T-cell (primary cell): ENCODE data around the gene NCOR2. TPM values are rescaled to one million over a fixed set of nuclear protein-coding genes. Genes with fewer than 3 reads are reported as not detected.

Experiments used
- ATAC-seq, 4 experiments: fragments of 200-7000 bp in 3 of 4; fragments of 150-1000 bp in 1 of 4; cut with Tn5 transposase; replicated peaks in 1 of 4; 1 replicate in 3 of 4; 2 replicates in 1 of 4; pipeline ENCODE4 v1.10.0; 2021; ENCODE audit warnings: moderate library complexity in 3 of 4, mild to moderate bottlenecking in 2 of 4, moderate number of reproducible peaks in 1 of 4
- CTCF ChIA-PET, 2 donors: fragments of 300-600 bp; sonication (Branson Sonifier 250); formaldehyde crosslinking; loops; one replicate each; lab custom pipeline; 2022; ENCODE audit warnings: antibody characterized with exemption in 2 of 2; lab: Charles Lee
- POLR2A ChIA-PET, 2 donors: fragments of 300-600 bp; sonication (Branson Sonifier 250); formaldehyde crosslinking; loops; one replicate each; lab custom pipeline; 2022; ENCODE audit warnings: antibody characterized with exemption in 2 of 2; lab: Charles Lee
- DNase-seq, 35 experiments: peaks; one replicate each; pipeline versions ENCODE4 v3.0.0 to v3.0.0-alpha.2; 2013 to 2023
- H3K27ac ChIP-seq: one replicate; pipeline ENCODE4 v1.5.1; 2013; ENCODE audit warnings: low read length
- H3K27me3 ChIP-seq, 2 experiments: replicated peaks in 1 of 2; 1 replicate in 1 of 2; 2 replicates in 1 of 2; pipeline versions ENCODE4 v1.6.1 to v1.7.0; 2013; ENCODE audit warnings: low read length in 1 of 2, mixed read lengths in 1 of 2; ENCODE audit not compliant: control insufficient read depth in 2 of 2, insufficient read depth in 2 of 2; ENCODE audit errors: extremely low read depth in 1 of 2
- H3K36me3 ChIP-seq, 2 donors: 1 replicate in 1 of 2; 2 replicates in 1 of 2; pipeline versions ENCODE4 v1.6.1 to v1.7.0; 2013; ENCODE audit warnings: low read length in 1 of 2; ENCODE audit not compliant: control insufficient read depth in 2 of 2, insufficient read depth in 1 of 2; ENCODE audit errors: extremely low read depth in 1 of 2
- H3K4me1 ChIP-seq, 2 experiments: 1 replicate in 1 of 2; 2 replicates in 1 of 2; pipeline versions ENCODE4 v1.6.1 to v1.7.0; 2013; ENCODE audit warnings: low read length in 2 of 2, mixed read lengths in 1 of 2; ENCODE audit not compliant: insufficient read depth in 2 of 2, control insufficient read depth in 1 of 2; ENCODE audit errors: extremely low read depth in 1 of 2
- H3K4me3 ChIP-seq, 2 donors: 1 replicate in 1 of 2; 2 replicates in 1 of 2; pipeline versions ENCODE4 v1.5.1 to v1.7.0; 2013; ENCODE audit warnings: mild to moderate bottlenecking in 2 of 2, low read length in 1 of 2, moderate library complexity in 1 of 2; ENCODE audit not compliant: control insufficient read depth in 1 of 2; ENCODE audit errors: extremely low read depth in 1 of 2
- H3K9me3 ChIP-seq: 2 replicates; pipeline ENCODE4 v1.7.0; 2013
- H3K27ac Mint-ChIP-seq, 2 donors: one replicate each; pipeline ENCODE4 v1.8.0; 2020 to 2021; ENCODE audit warnings: mild to moderate bottlenecking in 2 of 2, mixed read lengths in 2 of 2
- H3K27me3 Mint-ChIP-seq, 2 donors: one replicate each; pipeline ENCODE4 v1.8.0; 2021 to 2022; ENCODE audit warnings: mixed read lengths in 2 of 2
- H3K36me3 Mint-ChIP-seq: one replicate; pipeline ENCODE4 v1.8.0; 2021; ENCODE audit warnings: mixed read lengths
- H3K4me1 Mint-ChIP-seq, 3 donors: one replicate each; pipeline ENCODE4 v1.8.0; 2020 to 2022; ENCODE audit warnings: mixed read lengths in 3 of 3, mild to moderate bottlenecking in 1 of 3
- H3K4me3 Mint-ChIP-seq, 3 donors: one replicate each; pipeline ENCODE4 v1.8.0; 2020 to 2022; ENCODE audit warnings: mild to moderate bottlenecking in 3 of 3, mixed read lengths in 3 of 3, moderate library complexity in 3 of 3
- H3K9me3 Mint-ChIP-seq, 3 donors: one replicate each; pipeline ENCODE4 v1.8.0; 2020 to 2022; ENCODE audit warnings: mixed read lengths in 3 of 3
- WGBS: methylation state at CpG from one replicate; pipeline ENCODE4 v1.1.5; 2013; ENCODE audit warnings: missing lambda C conversion rate; ENCODE audit not compliant: insufficient coverage; 5-methylcytosine and 5-hydroxymethylcytosine counted together
- total RNA-seq, 35 experiments: library from RNA in 6 of 35; stranded (reverse) in 6 of 35; fragments of 120-200 nt in 1 of 35; gene quantifications; one replicate each; pipeline versions ENCODE4 v1.2.1 to v1.2.4 and lab custom pipeline; 2013 to 2026

Gene NCOR2
- total RNA-seq, 5 donors from 2014 or later (not counting 1 experiment from before 2014, with no cell fraction given) = 108 to 140 (median 127) TPM

GRCh38 chr12:124567673-124568373 is 411 bp upstream of the NCOR2 start:
- Histone ChIP-seq H3K9me3 (no peaks in the 10 kb centered on the region), H3K27me3 (no peaks in the 10 kb centered on the region), H3K36me3 (peaks cover 0 to 6% of the 10 kb centered on the region in 2 donors), H3K27ac (no peak overlapping the region), H3K4me3 (peak overlapping the region; percentile 67 to 74), H3K4me1 (peaks cover 17 to 49% of the 10 kb centered on the region in 2 experiments)
- Mint-ChIP-seq H3K27me3 (no peaks in the 10 kb centered on the region), H3K4me3 (peak overlapping the region; percentile 77 to 86 (median 84)), H3K36me3 (no peaks in the 10 kb centered on the region), H3K27ac (peak overlapping the region; percentile 46 to 73), H3K9me3 (no peaks in the 10 kb centered on the region), H3K4me1 (peaks cover 18 to 33% (median 29%) of the 10 kb centered on the region in 3 donors)
- 4% methylated on average over 17 of the region's 50 CpGs for WGBS
- POLR2A ChIA-PET = no interaction called here
- CTCF ChIA-PET = no interaction called here
- DNase-seq (peak; percentile 55 to 90 (median 73)), ATAC-seq (peak; percentile 78 to 85 (median 80))

GRCh38 chr12:124566161-124566996 is 1.0 kb downstream of the NCOR2 start:
- H3K27ac Mint-ChIP-seq = peak overlapping the region; percentile 76 to 90
- WGBS = under 1% methylated on average over 43 of the region's 56 CpGs
- H3K27ac ChIP-seq = peak overlapping the region; percentile 89
- no peaks in the 10 kb centered on the region for H3K36me3 Mint-ChIP-seq
- no peaks in the 10 kb centered on the region for H3K9me3 Mint-ChIP-seq
- CTCF ChIA-PET = interaction anchor here in 1 of 2 donors (0.6 kb wide), 1 partner anchor 37 kb away, joined by 3 read pairs; no protein-coding TSS in a partner anchor
- POLR2A ChIA-PET = no interaction called here
- no peaks in the 10 kb centered on the region for H3K27me3 Mint-ChIP-seq
- ATAC-seq (peak; percentile 48 to 63 (median 54)), DNase-seq (peak in 34 of 35 experiments; percentile 16 to 71 (median 45))
- peaks cover 27 to 42% (median 38%) of the 10 kb centered on the region in 3 donors for H3K4me1 Mint-ChIP-seq
- peaks cover 17 to 53% of the 10 kb centered on the region in 2 experiments for H3K4me1 ChIP-seq
- H3K9me3 ChIP-seq = no peaks in the 10 kb centered on the region
- H3K27me3 ChIP-seq = no peaks in the 10 kb centered on the region
- H3K36me3 ChIP-seq = peaks cover 0 to 7% of the 10 kb centered on the region in 2 donors
- peak overlapping the region; percentile 96 to 99 for H3K4me3 ChIP-seq
- H3K4me3 Mint-ChIP-seq = peak overlapping the region; percentile 86 to 95 (median 91)

- Mint-ChIP-seq H3K4me3 (peak overlapping the region; percentile 86 to 95 (median 91)), H3K4me1 (peaks cover 34 to 49% (median 45%) of the 10 kb centered on the region in 3 donors), H3K9me3 (no peaks in the 10 kb centered on the region), H3K36me3 (no peaks in the 10 kb centered on the region), H3K27me3 (no peaks in the 10 kb centered on the region), H3K27ac (peak overlapping the region in 1 of 2 donors; percentile 76)
- POLR2A ChIA-PET = no interaction called here
- CTCF ChIA-PET = no interaction called here
- ATAC-seq (no peak), DNase-seq (no peak)
- Histone ChIP-seq H3K4me1 (peaks cover 17 to 54% of the 10 kb centered on the region in 2 experiments), H3K9me3 (no peaks in the 10 kb centered on the region), H3K27ac (no peak overlapping the region), H3K36me3 (peaks cover 0 to 7% of the 10 kb centered on the region in 2 donors), H3K27me3 (no peaks in the 10 kb centered on the region), H3K4me3 (peak overlapping the region; percentile 96 to 99)
- WGBS = 2% methylated on average over 8 of the region's 14 CpGs
Measured at GRCh38 chr12:124565656-124566160, 1.7 kb downstream of the NCOR2 start.

GRCh38 chr12:124564971-124565491 is 2.4 kb downstream of the NCOR2 start:
- POLR2A ChIA-PET = no interaction called here
- peaks cover 37 to 52% (median 48%) of the 10 kb centered on the region in 3 donors for H3K4me1 Mint-ChIP-seq
- no peaks in the 10 kb centered on the region for H3K27me3 ChIP-seq

GRCh38 chr12:124564232-124564958 is 3.0 kb downstream of the NCOR2 start:
- Mint-ChIP-seq H3K9me3 (no peaks in the 10 kb centered on the region), H3K27me3 (no peaks in the 10 kb centered on the region), H3K4me1 (peaks cover 37 to 56% (median 48%) of the 10 kb centered on the region in 3 donors), H3K36me3 (no peaks in the 10 kb centered on the region), H3K4me3 (peak overlapping the region; percentile 21 to 86 (median 21)), H3K27ac (peak overlapping the region in 1 of 2 donors; percentile 16)
- Histone ChIP-seq H3K9me3 (no peaks in the 10 kb centered on the region), H3K27ac (no peak overlapping the region), H3K36me3 (peaks cover 0 to 7% of the 10 kb centered on the region in 2 donors), H3K4me3 (no peak overlapping the region), H3K27me3 (no peaks in the 10 kb centered on the region), H3K4me1 (peaks cover 17 to 54% of the 10 kb centered on the region in 2 experiments)
- no peak for ATAC-seq
- CTCF ChIA-PET = no interaction called here
- no CpG with 5 or more reads among the region's 19 CpGs for WGBS
- POLR2A ChIA-PET = interaction anchor here (0.5 to 0.7 kb wide), 2 partner anchors 90 to 364 kb away, joined by 3 to 6 read pairs; no protein-coding TSS in a partner anchor
- no peak for DNase-seq

More at GRCh38 chr12:124564971-124565491, 2.4 kb downstream of the NCOR2 start:
- Histone ChIP-seq H3K36me3 (peaks cover 0 to 7% of the 10 kb centered on the region in 2 donors), H3K4me1 (peaks cover 17 to 54% of the 10 kb centered on the region in 2 experiments), H3K27ac (no peak overlapping the region), H3K9me3 (no peaks in the 10 kb centered on the region), H3K4me3 (no peak overlapping the region)
- Mint-ChIP-seq H3K36me3 (no peaks in the 10 kb centered on the region), H3K9me3 (no peaks in the 10 kb centered on the region), H3K27ac (no peak overlapping the region), H3K4me3 (peak overlapping the region; percentile 86 to 95 (median 91)), H3K27me3 (no peaks in the 10 kb centered on the region)
- ATAC-seq = no peak
- WGBS = 64% methylated on average over 15 of the region's 19 CpGs
- DNase-seq = no peak
- CTCF ChIA-PET = no interaction called here
